ENCODE results near the gene TTC9C.

The TTC9C gene, protein sequence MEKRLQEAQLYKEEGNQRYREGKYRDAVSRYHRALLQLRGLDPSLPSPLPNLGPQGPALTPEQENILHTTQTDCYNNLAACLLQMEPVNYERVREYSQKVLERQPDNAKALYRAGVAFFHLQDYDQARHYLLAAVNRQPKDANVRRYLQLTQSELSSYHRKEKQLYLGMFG

DNA sequence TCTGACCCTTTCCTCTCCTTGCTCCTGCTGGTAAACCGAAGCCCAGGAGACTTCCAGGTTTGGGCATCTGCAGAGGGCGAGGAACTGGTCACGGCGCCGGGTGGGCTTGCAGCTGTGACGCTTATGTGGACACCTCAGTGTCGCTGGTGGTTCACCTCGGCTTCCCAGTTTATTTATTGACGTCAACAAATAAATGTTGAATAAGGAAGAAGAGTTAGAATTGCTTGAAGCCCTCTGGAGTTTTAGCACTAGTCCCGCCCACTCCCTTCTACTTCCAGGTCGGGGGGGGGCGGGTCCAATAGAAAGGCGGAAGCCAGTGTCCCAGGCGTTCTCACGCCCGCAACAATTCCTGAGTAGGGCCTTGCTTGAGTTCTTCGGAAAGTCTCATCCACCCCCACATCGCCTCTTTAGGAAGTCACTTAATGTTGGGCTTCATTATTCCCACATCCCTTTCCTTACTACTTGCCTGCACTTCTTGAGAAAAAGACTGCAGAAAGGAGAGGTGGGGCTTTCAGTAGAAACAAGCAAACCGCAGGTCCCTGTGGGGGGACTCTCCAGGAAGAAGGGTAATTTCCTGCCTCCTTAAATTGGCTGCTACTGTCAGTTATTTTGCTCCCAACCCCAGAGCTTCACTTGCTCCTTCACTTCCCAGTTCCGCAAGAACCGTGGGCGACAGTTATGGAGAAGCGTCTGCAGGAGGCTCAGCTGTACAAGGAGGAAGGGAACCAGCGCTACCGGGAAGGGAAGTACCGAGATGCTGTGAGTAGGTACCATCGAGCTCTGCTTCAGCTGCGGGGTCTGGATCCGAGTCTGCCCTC, at the start of gene TTC9C:
Gene TTC9C, plus strand, starts transcription at position 316 of the 818 bp plus-strand sequence. Its CDS starts 363 bp downstream, at position 679.
- no peak for TF ChIP-seq FOXM1 (IDR thresholded peaks at IDR 0.05; ENCODE audit: borderline replicate concordance, low read depth)
- peak; percentile 69 for TF ChIP-seq TAF1 (IDR thresholded peaks at IDR 0.05; ENCODE audit: low read depth)
- TF ChIP-seq, protein P1, sequence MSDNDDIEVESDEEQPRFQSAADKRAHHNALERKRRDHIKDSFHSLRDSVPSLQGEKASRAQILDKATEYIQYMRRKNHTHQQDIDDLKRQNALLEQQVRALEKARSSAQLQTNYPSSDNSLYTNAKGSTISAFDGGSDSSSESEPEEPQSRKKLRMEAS (IDR thresholded peaks at IDR 0.05) = peak; percentile 59
- TF ChIP-seq EP300 (IDR thresholded peaks at IDR 0.05; ENCODE audit: borderline replicate concordance) = no peak
- TF ChIP-seq EGR1 (IDR thresholded peaks at IDR 0.05) = peak; percentile 10; the same call in 1 of the 2 replicates

DNA sequence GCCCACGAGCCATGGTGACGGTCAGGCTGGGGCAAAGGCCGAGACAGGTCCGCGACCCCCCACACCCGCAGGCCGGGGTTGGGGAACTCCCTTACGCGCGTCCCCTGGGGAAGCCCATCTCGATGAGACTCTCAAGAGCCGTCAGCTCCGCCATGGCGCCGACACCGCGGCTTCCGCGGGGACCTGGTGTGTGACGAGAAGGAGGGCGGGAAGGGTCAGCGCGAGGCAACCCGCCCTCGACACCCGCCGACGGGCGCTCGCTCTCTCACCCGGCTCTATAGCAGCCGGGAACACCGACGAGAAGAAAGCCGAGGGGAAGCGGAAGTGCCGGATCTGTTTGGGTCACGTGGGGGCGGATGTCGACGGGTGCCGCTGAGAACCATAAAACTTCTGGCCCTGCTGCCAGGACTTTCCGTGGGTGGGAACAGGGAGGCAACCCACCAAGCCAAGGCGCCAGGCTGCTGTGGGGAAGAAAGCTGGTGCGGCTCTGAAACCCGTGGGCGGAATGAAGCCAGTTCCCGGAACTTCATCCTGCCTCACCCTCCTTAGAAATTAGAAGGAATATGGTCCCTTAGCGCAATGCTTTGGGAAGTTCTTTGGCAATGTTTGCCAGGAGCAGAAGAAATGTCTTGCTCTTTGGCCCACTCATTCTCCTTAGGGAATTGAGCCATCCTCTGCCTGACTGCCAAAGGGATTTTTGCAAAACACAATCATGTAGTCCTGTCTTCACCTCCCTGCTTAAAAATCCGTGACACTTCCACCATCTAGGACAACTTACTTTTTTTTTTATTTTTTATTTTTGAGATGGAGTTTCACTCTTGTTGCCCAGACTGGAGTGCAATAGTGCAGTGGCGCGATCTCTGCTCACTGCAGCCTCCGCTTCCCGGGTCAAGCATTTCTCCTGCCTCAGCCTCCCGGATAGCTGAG, 49.3 kb upstream of the TTC9C start, which contains the start of gene UBXN1:
Gene UBXN1, minus strand, starts transcription at position 304 of the 927 bp plus-strand sequence. Its CDS starts 150 bp downstream, at position 154.
- peak; percentile 52; the same call in 1 of the 2 replicates for TF ChIP-seq NFIC (IDR thresholded peaks at IDR 0.05)
- peak; percentile 62 for TF ChIP-seq TCF12 (IDR thresholded peaks at IDR 0.05; ENCODE audit: low read depth)
- TF ChIP-seq YY1 (IDR thresholded peaks at IDR 0.05; ENCODE audit: low read depth) = peak; percentile 46; the same call in 1 of the 2 replicates
- TF ChIP-seq, protein P2, sequence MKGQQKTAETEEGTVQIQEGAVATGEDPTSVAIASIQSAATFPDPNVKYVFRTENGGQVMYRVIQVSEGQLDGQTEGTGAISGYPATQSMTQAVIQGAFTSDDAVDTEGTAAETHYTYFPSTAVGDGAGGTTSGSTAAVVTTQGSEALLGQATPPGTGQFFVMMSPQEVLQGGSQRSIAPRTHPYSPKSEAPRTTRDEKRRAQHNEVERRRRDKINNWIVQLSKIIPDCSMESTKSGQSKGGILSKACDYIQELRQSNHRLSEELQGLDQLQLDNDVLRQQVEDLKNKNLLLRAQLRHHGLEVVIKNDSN (IDR thresholded peaks at IDR 0.05) = peak; percentile 100
- peak; percentile 58 for TF ChIP-seq TAF1 (IDR thresholded peaks at IDR 0.05; ENCODE audit: low read depth)
- TF ChIP-seq, protein P1 (IDR thresholded peaks at IDR 0.05) = peak; percentile 86
- TF ChIP-seq, protein P3, sequence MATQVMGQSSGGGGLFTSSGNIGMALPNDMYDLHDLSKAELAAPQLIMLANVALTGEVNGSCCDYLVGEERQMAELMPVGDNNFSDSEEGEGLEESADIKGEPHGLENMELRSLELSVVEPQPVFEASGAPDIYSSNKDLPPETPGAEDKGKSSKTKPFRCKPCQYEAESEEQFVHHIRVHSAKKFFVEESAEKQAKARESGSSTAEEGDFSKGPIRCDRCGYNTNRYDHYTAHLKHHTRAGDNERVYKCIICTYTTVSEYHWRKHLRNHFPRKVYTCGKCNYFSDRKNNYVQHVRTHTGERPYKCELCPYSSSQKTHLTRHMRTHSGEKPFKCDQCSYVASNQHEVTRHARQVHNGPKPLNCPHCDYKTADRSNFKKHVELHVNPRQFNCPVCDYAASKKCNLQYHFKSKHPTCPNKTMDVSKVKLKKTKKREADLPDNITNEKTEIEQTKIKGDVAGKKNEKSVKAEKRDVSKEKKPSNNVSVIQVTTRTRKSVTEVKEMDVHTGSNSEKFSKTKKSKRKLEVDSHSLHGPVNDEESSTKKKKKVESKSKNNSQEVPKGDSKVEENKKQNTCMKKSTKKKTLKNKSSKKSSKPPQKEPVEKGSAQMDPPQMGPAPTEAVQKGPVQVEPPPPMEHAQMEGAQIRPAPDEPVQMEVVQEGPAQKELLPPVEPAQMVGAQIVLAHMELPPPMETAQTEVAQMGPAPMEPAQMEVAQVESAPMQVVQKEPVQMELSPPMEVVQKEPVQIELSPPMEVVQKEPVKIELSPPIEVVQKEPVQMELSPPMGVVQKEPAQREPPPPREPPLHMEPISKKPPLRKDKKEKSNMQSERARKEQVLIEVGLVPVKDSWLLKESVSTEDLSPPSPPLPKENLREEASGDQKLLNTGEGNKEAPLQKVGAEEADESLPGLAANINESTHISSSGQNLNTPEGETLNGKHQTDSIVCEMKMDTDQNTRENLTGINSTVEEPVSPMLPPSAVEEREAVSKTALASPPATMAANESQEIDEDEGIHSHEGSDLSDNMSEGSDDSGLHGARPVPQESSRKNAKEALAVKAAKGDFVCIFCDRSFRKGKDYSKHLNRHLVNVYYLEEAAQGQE (IDR thresholded peaks at IDR 0.05; ENCODE audit: low read depth) = no peak
- peak; percentile 16; the same call in 1 of the 2 replicates for TF ChIP-seq CEBPB (IDR thresholded peaks at IDR 0.05)
- TF ChIP-seq TEAD4 (IDR thresholded peaks at IDR 0.05) = no peak
- no peak for TF ChIP-seq ZBTB7A (IDR thresholded peaks at IDR 0.05; ENCODE audit: low read depth)
- peak; percentile 86 for TF ChIP-seq EGR1 (IDR thresholded peaks at IDR 0.05)
- no peak for TF ChIP-seq CREB1 (IDR thresholded peaks at IDR 0.05; ENCODE audit: low read depth)

DNA sequence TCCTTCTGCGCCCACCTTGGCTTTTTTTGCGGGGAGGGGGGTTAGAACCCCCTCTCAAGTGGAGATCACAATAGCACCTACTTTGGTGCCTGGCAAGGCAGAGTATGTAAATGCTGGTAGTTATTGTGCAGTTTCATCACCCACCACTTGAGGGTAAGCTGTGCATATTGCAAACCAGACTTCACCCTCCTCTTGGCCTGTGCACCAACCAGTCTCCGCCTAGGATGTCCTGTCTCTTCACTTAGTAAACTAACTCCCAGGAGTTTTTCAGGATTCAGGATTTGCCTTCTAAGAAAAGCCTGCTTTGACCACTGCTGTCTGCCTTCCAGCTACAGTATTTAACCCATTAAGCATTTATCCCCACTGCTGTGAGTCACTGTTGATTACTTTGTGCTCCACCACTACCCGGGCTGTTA, 47.5 kb upstream of the TTC9C start:
- peak; percentile 81 for TF ChIP-seq RAD21 (IDR thresholded peaks at IDR 0.05; ENCODE audit: low read depth)
- TF ChIP-seq CEBPB (IDR thresholded peaks at IDR 0.05) = no peak

DNA sequence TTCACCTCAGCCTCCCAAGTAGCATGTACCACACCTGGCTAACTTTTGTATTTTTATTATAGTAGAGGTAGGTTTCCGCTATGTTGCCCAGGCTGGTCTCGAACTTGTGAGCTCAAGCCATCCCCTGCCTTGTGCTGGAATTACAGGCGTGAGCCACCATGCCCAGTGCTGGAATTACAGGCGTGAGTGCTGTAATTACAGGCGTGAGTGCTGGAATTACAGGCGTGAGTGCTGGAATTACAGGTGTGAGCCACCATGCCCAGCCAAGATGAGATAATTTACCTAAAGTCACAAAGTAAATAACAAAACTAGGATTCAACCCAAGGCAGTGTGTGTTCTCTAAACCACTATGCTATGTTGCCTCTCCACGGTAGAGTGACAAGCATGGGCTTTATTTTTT, 45.8 kb upstream of the TTC9C start:
- TF ChIP-seq, protein P3 (IDR thresholded peaks at IDR 0.05; ENCODE audit: low read depth) = no peak

DNA sequence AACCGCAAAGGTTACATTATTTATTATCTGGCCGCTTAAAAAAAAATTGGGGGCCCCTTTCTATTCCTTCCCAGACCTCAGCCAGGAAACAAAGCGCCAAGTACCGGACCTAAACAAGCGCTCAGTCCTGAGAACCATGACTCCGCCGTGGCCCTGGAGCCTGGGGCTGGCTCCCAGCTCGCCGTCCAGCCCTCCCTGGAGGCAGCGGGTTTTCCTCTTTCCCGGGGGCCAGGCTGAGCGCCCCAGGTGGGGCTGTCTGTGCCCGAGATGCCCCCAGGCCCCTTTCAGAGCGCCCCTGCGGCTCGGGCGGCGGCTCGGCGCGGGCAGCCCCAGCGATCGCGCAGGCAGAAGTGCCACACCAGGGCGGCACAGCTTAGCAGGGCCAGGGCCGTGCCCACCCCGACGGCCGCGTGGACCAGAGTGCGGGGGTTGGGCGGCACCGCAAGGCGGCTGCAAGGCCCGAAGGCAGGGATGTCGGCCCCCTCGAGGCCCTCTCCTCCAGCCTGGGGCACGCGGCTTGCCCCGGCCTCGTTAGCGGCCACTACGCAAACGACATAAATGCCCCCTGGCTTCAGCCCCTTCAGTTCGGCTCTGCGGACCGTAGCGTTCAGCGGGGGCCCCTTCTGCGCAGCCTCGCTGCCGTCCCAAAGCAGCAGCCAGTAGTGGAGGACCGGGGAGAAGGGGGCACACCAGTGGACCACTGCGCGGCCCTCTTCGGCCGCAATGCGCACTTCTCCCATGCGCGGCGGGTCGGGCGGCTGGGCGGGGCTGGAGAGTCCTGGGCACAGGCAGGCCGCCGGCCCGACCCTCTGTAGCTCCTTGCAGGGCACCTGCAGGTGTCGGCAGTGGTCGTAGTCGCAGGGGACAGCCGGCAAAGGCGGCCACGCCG, 40.5 kb upstream of the TTC9C start:
- TF ChIP-seq ZBTB7A (IDR thresholded peaks at IDR 0.05; ENCODE audit: low read depth) (no peak), RAD21 (IDR thresholded peaks at IDR 0.05; ENCODE audit: low read depth) (no peak), CEBPB (IDR thresholded peaks at IDR 0.05) (no peak), TEAD4 (IDR thresholded peaks at IDR 0.05) (no peak), CREB1 (IDR thresholded peaks at IDR 0.05; ENCODE audit: low read depth) (no peak), YY1 (IDR thresholded peaks at IDR 0.05; ENCODE audit: low read depth) (no peak), NFIC (IDR thresholded peaks at IDR 0.05) (no peak), EP300 (IDR thresholded peaks at IDR 0.05; ENCODE audit: borderline replicate concordance) (no peak), TCF12 (IDR thresholded peaks at IDR 0.05; ENCODE audit: low read depth) (no peak)
- TF ChIP-seq, protein P2 (IDR thresholded peaks at IDR 0.05) = no peak
- TF ChIP-seq, protein P1 (IDR thresholded peaks at IDR 0.05) = no peak
- TF ChIP-seq, protein P3 (IDR thresholded peaks at IDR 0.05; ENCODE audit: low read depth) = no peak
